ENCODE measurements around the gene MAGI1. TPM values are rescaled to one million over a fixed set of nuclear protein-coding genes. Genes with fewer than 3 reads are reported as not detected.

MAGI1 gene
- polyA plus RNA-seq, 5 donors, result 17.5 to 29.3 (median 27.6) TPM

GRCh38 chr3:65322910-65323309, 715.8 kb downstream of the MAGI1 start:
- no peak for DNase-seq

- no peak for DNase-seq
Measured at GRCh38 chr3:65318231-65318630, 720.5 kb downstream of the MAGI1 start.

- DNase-seq, result no peak
Measured at GRCh38 chr3:65314916-65315315, 723.8 kb downstream of the MAGI1 start.

DNA sequence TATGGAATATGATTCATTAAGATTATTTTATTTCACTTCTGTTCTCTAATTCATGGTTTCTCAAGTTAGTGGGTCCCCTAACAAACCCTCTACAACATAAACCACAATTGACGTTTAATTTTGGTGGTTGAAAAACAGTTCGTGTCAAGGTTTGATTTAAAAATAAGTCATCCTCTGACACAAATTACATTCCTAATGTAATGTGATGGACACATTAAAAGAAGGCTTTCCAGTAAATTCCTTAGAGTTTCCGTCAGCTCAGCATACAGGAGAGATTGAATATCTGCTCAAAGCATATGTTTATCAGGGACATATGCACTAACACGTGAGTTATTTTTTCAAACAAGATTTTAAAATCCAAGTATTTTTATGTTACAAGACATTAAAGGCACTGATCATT, 724.4 kb downstream of the MAGI1 start:
- DNase-seq, result no peak

DNA sequence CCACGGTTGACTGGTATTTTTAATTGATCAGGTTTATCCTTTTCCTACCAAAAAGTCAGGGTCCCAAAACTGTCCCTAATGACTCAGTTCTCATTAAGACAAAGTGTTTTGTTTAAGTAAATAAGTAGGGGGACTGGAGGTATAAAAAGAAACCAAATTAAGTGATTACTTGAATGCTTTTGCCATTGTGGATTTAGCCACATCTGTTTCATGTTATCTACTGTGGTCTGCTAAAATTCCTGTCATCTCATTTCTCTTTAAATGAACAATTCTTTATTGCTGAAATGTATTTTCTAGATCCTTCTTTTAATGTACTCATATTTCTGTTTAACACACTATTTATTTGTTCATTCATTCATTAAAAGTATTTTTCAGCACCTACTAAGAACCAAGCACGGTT, 725.1 kb downstream of the MAGI1 start:
- DNase-seq, result no peak

- no peak for DNase-seq
Measured at GRCh38 chr3:65305836-65306235, 732.9 kb downstream of the MAGI1 start.

Other genes with a start within 250 kb of the MAGI1 start
- 10 to 100 TPM; 18.3 to 29.5 (median 24.3) TPM for gene SLC25A26, start 182.1 kb upstream of the MAGI1 start, polyA plus RNA-seq (ENCODE audit: insufficient read depth in 1 of 5, insufficient read length in 5 of 5, low replicate concordance in 1 of 5)

All from right lung (tissue), 5 donors.